Neural progenitor cell (in vitro differentiated cells): Measurements from ENCODE around the gene FGD4. TPM values are rescaled to one million over a fixed set of nuclear protein-coding genes. Genes with fewer than 3 reads are reported as not detected.

Experiments
- DNase-seq: peaks from one replicate; pipeline ENCODE4 v3.0.0-alpha.2; 2016; ENCODE audit warnings: low spot score
- H2AFZ ChIP-seq: fragments of 200-600 bp; sonication (generic); replicated peaks from 2 replicates; pipeline ENCODE4 v1.6.1; 2016; ENCODE audit warnings: antibody characterized with exemption
- H3F3A ChIP-seq: fragments of 200-600 bp; sonication (generic); 2 replicates; pipeline ENCODE4 v1.6.1; 2016; ENCODE audit warnings: antibody characterized with exemption, low read depth
- H3K27ac ChIP-seq: fragments of 200-600 bp; sonication (generic); 2 replicates; pipeline ENCODE4 v1.5.1; 2016; ENCODE audit warnings: mild to moderate bottlenecking
- H3K27me3 ChIP-seq: fragments of 200-600 bp; sonication (generic); 2 replicates; pipeline ENCODE4 v1.6.1; 2016; ENCODE audit warnings: mild to moderate bottlenecking, moderate library complexity
- H3K36me3 ChIP-seq: fragments of 200-600 bp; sonication (generic); 2 replicates; pipeline ENCODE4 v1.5.1; 2016
- H3K4me1 ChIP-seq: fragments of 200-600 bp; sonication (generic); 2 replicates; pipeline ENCODE4 v1.6.1; 2016; ENCODE audit warnings: mixed run types
- H3K4me2 ChIP-seq: fragments of 200-600 bp; sonication (generic); 2 replicates; pipeline ENCODE4 v1.6.1; 2016
- H3K4me3 ChIP-seq: fragments of 200-600 bp; sonication (generic); 2 replicates; pipeline ENCODE4 v1.5.1; 2016
- H3K79me2 ChIP-seq: fragments of 200-600 bp; sonication (generic); 2 replicates; pipeline ENCODE4 v1.6.1; 2016; ENCODE audit warnings: low read depth
- H3K9ac ChIP-seq: fragments of 200-600 bp; sonication (generic); 2 replicates; pipeline ENCODE4 v1.6.1; 2016
- H3K9me3 ChIP-seq: fragments of 200-600 bp; sonication (generic); 2 replicates; pipeline ENCODE4 v1.5.1; 2016; ENCODE audit warnings: low read depth
- H4K20me1 ChIP-seq: fragments of 200-600 bp; sonication (generic); 2 replicates; pipeline ENCODE4 v1.6.1; 2016; ENCODE audit warnings: low read depth
- H3K27ac Mint-ChIP-seq: 3 replicates; pipeline ENCODE4 v1.8.0; 2021; ENCODE audit warnings: mixed read lengths
- H3K27me3 Mint-ChIP-seq: 2 replicates; pipeline ENCODE4 v1.8.0; 2022; ENCODE audit warnings: low read depth, mild to moderate bottlenecking, inconsistent platforms, moderate library complexity, mixed read lengths; ENCODE audit not compliant: insufficient read depth
- H3K36me3 Mint-ChIP-seq: 3 replicates; pipeline ENCODE4 v1.8.0; 2021; ENCODE audit warnings: mixed read lengths
- H3K4me1 Mint-ChIP-seq: 3 replicates; pipeline ENCODE4 v1.8.0; 2021; ENCODE audit warnings: mixed read lengths
- H3K4me3 Mint-ChIP-seq: 3 replicates; pipeline ENCODE4 v1.8.0; 2021; ENCODE audit warnings: mild to moderate bottlenecking, moderate library complexity, mixed read lengths
- H3K9me3 Mint-ChIP-seq: 3 replicates; pipeline ENCODE4 v1.8.0; 2020; ENCODE audit warnings: mixed read lengths
- CTCF ChIP-seq: fragments of 200-600 bp; sonication (generic); IDR thresholded peaks from 2 replicates; pipeline ENCODE4 v1.5.1; 2017; ENCODE audit warnings: antibody characterized with exemption, mild to moderate bottlenecking
- EZH2 ChIP-seq: fragments of 200-600 bp; sonication (generic); IDR thresholded peaks from 2 replicates; pipeline ENCODE4 v1.6.1; 2017; ENCODE audit warnings: antibody characterized with exemption, mild to moderate bottlenecking, moderate library complexity
- EZH2phosphoT487 ChIP-seq: fragments of 200-600 bp; sonication (generic); IDR thresholded peaks from 2 replicates; pipeline ENCODE4 v1.6.1; 2017; ENCODE audit warnings: antibody characterized with exemption
- total RNA-seq: library from RNA; depleted of rRNA; stranded (reverse); fragments of >200 nt; gene quantifications from 2 replicates; pipeline ENCODE4 v1.2.3, GENCODE V29; 2015; ENCODE audit warnings: low replicate concordance

The FGD4 gene
- total RNA-seq, 1 donor from 2014 or later: 41.4 TPM

- H3K27me3 ChIP-seq: no peaks in the 10 kb centered on the region
- Mint-ChIP-seq H3K27me3 (peaks cover 2% of the 10 kb centered on the region), H3K27ac (no peak overlapping the region), H3K36me3 (no peaks in the 10 kb centered on the region), H3K4me3 (no peak overlapping the region), H3K9me3 (no peaks in the 10 kb centered on the region), H3K4me1 (peaks cover 14% of the 10 kb centered on the region)
- no peak overlapping the region for H2AFZ ChIP-seq
- no peak for DNase-seq
- H4K20me1 ChIP-seq: no peaks in the 10 kb centered on the region
- H3K4me3 ChIP-seq: no peak overlapping the region
- H3K36me3 ChIP-seq: no peaks in the 10 kb centered on the region
- H3K79me2 ChIP-seq: peaks cover 92% of the 10 kb centered on the region
- no peak overlapping the region for H3K27ac ChIP-seq
- peaks cover 30% of the 10 kb centered on the region for H3K4me1 ChIP-seq
- no peak overlapping the region for H3K4me2 ChIP-seq
- H3K9me3 ChIP-seq: no peaks in the 10 kb centered on the region
- H3K9ac ChIP-seq: no peak overlapping the region
- TF ChIP-seq EZH2phosphoT487 (no peak), EZH2 (no peak), CTCF (no peak)
- H3F3A ChIP-seq: peaks cover 12% of the 10 kb centered on the region
Measured at GRCh38 chr12:32443491-32443890, 44.1 kb downstream of the FGD4 start.

GRCh38 chr12:32444895-32445294, 45.5 kb downstream of the FGD4 start:
- no peaks in the 10 kb centered on the region for H3K27me3 ChIP-seq
- no peaks in the 10 kb centered on the region for H4K20me1 ChIP-seq
- no peak overlapping the region for H3K9ac ChIP-seq
- Mint-ChIP-seq H3K4me1 (peaks cover 14% of the 10 kb centered on the region), H3K36me3 (no peaks in the 10 kb centered on the region), H3K4me3 (no peak overlapping the region), H3K9me3 (no peaks in the 10 kb centered on the region), H3K27me3 (peaks cover 3% of the 10 kb centered on the region), H3K27ac (no peak overlapping the region)
- no peaks in the 10 kb centered on the region for H3K9me3 ChIP-seq
- no peak overlapping the region for H2AFZ ChIP-seq
- no peaks in the 10 kb centered on the region for H3K36me3 ChIP-seq
- no peak overlapping the region for H3K4me3 ChIP-seq
- DNase-seq: peak; percentile 29
- TF ChIP-seq EZH2: no peak
- no peak for TF ChIP-seq EZH2phosphoT487
- TF ChIP-seq CTCF: no peak
- no peak overlapping the region for H3K27ac ChIP-seq
- H3K4me1 ChIP-seq: peaks cover 25% of the 10 kb centered on the region
- no peak overlapping the region for H3K4me2 ChIP-seq
- H3K79me2 ChIP-seq: peaks cover 91% of the 10 kb centered on the region
- H3F3A ChIP-seq: peaks cover 12% of the 10 kb centered on the region

GRCh38 chr12:32445356-32445755, 46.0 kb downstream of the FGD4 start:
- H3K9ac ChIP-seq: no peak overlapping the region
- Mint-ChIP-seq H3K27me3 (peaks cover 3% of the 10 kb centered on the region), H3K9me3 (no peaks in the 10 kb centered on the region), H3K27ac (no peak overlapping the region), H3K4me3 (no peak overlapping the region), H3K36me3 (no peaks in the 10 kb centered on the region), H3K4me1 (peaks cover 14% of the 10 kb centered on the region)
- H2AFZ ChIP-seq: no peak overlapping the region
- no peak overlapping the region for H3K4me3 ChIP-seq
- H3K4me2 ChIP-seq: peak overlapping the region; percentile 38
- no peak for DNase-seq
- H3K4me1 ChIP-seq: peaks cover 22% of the 10 kb centered on the region
- H3K79me2 ChIP-seq: peaks cover 91% of the 10 kb centered on the region
- TF ChIP-seq CTCF (no peak), EZH2phosphoT487 (no peak), EZH2 (no peak)
- H3K27ac ChIP-seq: no peak overlapping the region
- no peaks in the 10 kb centered on the region for H3K27me3 ChIP-seq
- peaks cover 17% of the 10 kb centered on the region for H3F3A ChIP-seq
- no peaks in the 10 kb centered on the region for H4K20me1 ChIP-seq
- no peaks in the 10 kb centered on the region for H3K36me3 ChIP-seq
- H3K9me3 ChIP-seq: no peaks in the 10 kb centered on the region
